Stimulated activated CD8-positive, alpha-beta memory T cell treated with anti-CD3 and anti-CD28 coated beads, Interleukin-15, amount 100 ng/mL, for 4 hours (primary cell): ENCODE results near the gene IKZF1.

Experiments
- DNase-seq, 2 donors: peaks; one replicate each; pipeline ENCODE4 v3.0.0-alpha.2; 2020; ENCODE audit warnings: low read depth in 2 of 2

The IKZF1 gene

GRCh38 chr7:50304129-50304910 is at the start of gene IKZF1:
Gene IKZF1 (plus strand): TSS chr7:50304716. CDS start chr7:50319062, 14,346 bp downstream.
- DNase-seq = peak in 1 of 2 donors; percentile 52

- DNase-seq = no peak
Observed at GRCh38 chr7:50261593-50261992, 42.9 kb upstream of the IKZF1 start.

- no peak for DNase-seq
Observed at GRCh38 chr7:50262446-50262845, 42.1 kb upstream of the IKZF1 start.

- DNase-seq = no peak
Observed at GRCh38 chr7:50262916-50263690, 41.4 kb upstream of the IKZF1 start.

- peak in 1 of 2 donors; percentile 32 for DNase-seq
Observed at GRCh38 chr7:50264908-50265307, 39.6 kb upstream of the IKZF1 start.

GRCh38 chr7:50265968-50266634 is 38.4 kb upstream of the IKZF1 start:
- DNase-seq = no peak

GRCh38 chr7:50266635-50267386 is 37.7 kb upstream of the IKZF1 start:
- DNase-seq = peak; percentile 63 to 74

GRCh38 chr7:50267525-50268041 is 36.9 kb upstream of the IKZF1 start:
- no peak for DNase-seq

GRCh38 chr7:50268223-50268622 is 36.3 kb upstream of the IKZF1 start:
- DNase-seq = no peak

- DNase-seq = no peak
Observed at GRCh38 chr7:50268990-50269389, 35.5 kb upstream of the IKZF1 start.

GRCh38 chr7:50270531-50271018 is 33.9 kb upstream of the IKZF1 start:
- DNase-seq = no peak

GRCh38 chr7:50272808-50273207 is 31.7 kb upstream of the IKZF1 start:
- no peak for DNase-seq

- no peak for DNase-seq
Observed at GRCh38 chr7:50273301-50273700, 31.2 kb upstream of the IKZF1 start.

GRCh38 chr7:50273870-50274269 is 30.6 kb upstream of the IKZF1 start:
- DNase-seq = no peak

- no peak for DNase-seq
Observed at GRCh38 chr7:50274361-50274760, 30.2 kb upstream of the IKZF1 start.

- DNase-seq = no peak
Observed at GRCh38 chr7:50275430-50275829, 29.1 kb upstream of the IKZF1 start.

- DNase-seq = no peak
Observed at GRCh38 chr7:50276483-50276882, 28.0 kb upstream of the IKZF1 start.

- no peak for DNase-seq
Observed at GRCh38 chr7:50278120-50278519, 26.4 kb upstream of the IKZF1 start.

- no peak for DNase-seq
Observed at GRCh38 chr7:50281680-50282445, 22.7 kb upstream of the IKZF1 start.

- DNase-seq = no peak
Observed at GRCh38 chr7:50282813-50283605, 21.5 kb upstream of the IKZF1 start.
